K562 (cell line): ENCODE results near the gene TTYH2. TPM values are rescaled to one million over a fixed set of nuclear protein-coding genes. Genes with fewer than 3 reads are reported as not detected.
A peak's percentile ranks its signal among the peaks of the same experiment; 100 is the strongest.

ENCODE experiments used
- ATAC-seq: fragments of 200-7000 bp; cut with Tn5 transposase; 3 replicates; pipeline ENCODE4 v1.9.1; 2020; ENCODE audit warnings: moderate library complexity
- BruUV-seq: library from RNA; stranded (reverse); fragments of 400-500 nt; replicated peaks from 2 replicates; lab custom pipeline; 2021; lab: Mats Ljungman, UMichigan
- CTCF ChIA-PET: fragments of 300-600 bp; formaldehyde crosslinking; extraction: SDS; loops from one replicate; lab custom pipeline; 2021; ENCODE audit warnings: low intra/inter-chr PET ratio; lab: Yijun Ruan, JAX
- POLR2A ChIA-PET: fragments of 300-600, 350-650 bp; sonication (Branson Sonifier 250); formaldehyde crosslinking; extraction: SDS; loops from one replicate; lab custom pipeline; 2021; ENCODE audit warnings: antibody characterized with exemption, inconsistent platforms; lab: Yijun Ruan, JAX
- DNase-seq, 4 experiments: peaks; one replicate each; pipeline versions ENCODE4 v3.0.0 to v3.0.0-alpha.2; 2011 to 2018; ENCODE audit warnings: low spot score in 3 of 4, mixed read lengths in 3 of 4; ENCODE audit errors: extremely low read depth in 1 of 4
- FAIRE-seq: peaks from 2 replicates; lab custom pipeline; 2011; peaks lifted over from hg19 to GRCh38; lab: Jason Lieb, UNC
- H2AFZ ChIP-seq: 2 replicates; pipeline ENCODE4 v1.6.0; 2011; ENCODE audit warnings: low read depth, low read length, control low read depth, inconsistent platforms
- H3K27ac ChIP-seq: fragments of 200-600 bp; 3 replicates; pipeline ENCODE4 v1.8.0; 2011; ENCODE audit warnings: low read depth, mild to moderate bottlenecking, control low read depth, inconsistent platforms, low read length, moderate library complexity, mixed read lengths; ENCODE audit errors: extremely low read depth
- H3K27me3 ChIP-seq, 2 experiments: fragments of 300-600 bp in 1 of 2; 2 replicates in 1 of 2; 3 replicates in 1 of 2; pipeline versions ENCODE4 v1.6.0 to v1.8.0; 2011; ENCODE audit warnings: inconsistent platforms in 2 of 2, low read length in 2 of 2, mild to moderate bottlenecking in 1 of 2, mixed read lengths in 1 of 2, moderate library complexity in 1 of 2; ENCODE audit not compliant: control insufficient read depth in 2 of 2, insufficient read depth in 2 of 2
- H3K36me3 ChIP-seq: fragments of 300-600 bp; 3 replicates; pipeline ENCODE4 v1.8.0; 2011; ENCODE audit warnings: mild to moderate bottlenecking, low read length, inconsistent platforms; ENCODE audit not compliant: control insufficient read depth, insufficient read depth
- H3K4me1 ChIP-seq, 2 experiments: fragments of 200-600 bp in 1 of 2; replicated peaks in 1 of 2; 2 replicates in 1 of 2; 3 replicates in 1 of 2; pipeline versions ENCODE4 v1.5.1 to v1.8.0; 2011; ENCODE audit warnings: inconsistent platforms in 2 of 2, low read length in 2 of 2, mild to moderate bottlenecking in 1 of 2, mixed read lengths in 1 of 2, moderate library complexity in 1 of 2; ENCODE audit not compliant: control insufficient read depth in 2 of 2, insufficient read depth in 2 of 2
- H3K4me2 ChIP-seq: 2 replicates; pipeline ENCODE4 v1.6.1; 2011; ENCODE audit warnings: low read length, control low read depth, inconsistent platforms, mixed read lengths; ENCODE audit not compliant: insufficient read depth
- H3K4me3 ChIP-seq: fragments of 200-600 bp; sonication (generic), shearing (Covaris generic); 2 replicates; pipeline ENCODE4 v1.5.1; 2016; ENCODE audit warnings: control low read depth, inconsistent platforms
- H3K79me2 ChIP-seq: fragments of 200-600 bp; 3 replicates; pipeline ENCODE4 v1.8.0; 2011; ENCODE audit warnings: low read length, inconsistent platforms; ENCODE audit not compliant: control insufficient read depth, insufficient read depth
- H3K9ac ChIP-seq, 2 experiments: 2 replicates each; pipeline versions ENCODE4 v1.6.0 to v1.6.1; 2011; ENCODE audit warnings: low read depth in 2 of 2, low read length in 2 of 2, control low read depth in 1 of 2, inconsistent platforms in 1 of 2, mild to moderate bottlenecking in 1 of 2, mixed read lengths in 1 of 2; ENCODE audit not compliant: insufficient read depth in 1 of 2
- H3K9me1 ChIP-seq: one replicate; pipeline ENCODE4 v1.6.0; 2011; ENCODE audit warnings: inconsistent platforms, mild to moderate bottlenecking, low read length, moderate library complexity; ENCODE audit not compliant: control insufficient read depth, insufficient read depth
- H3K9me3 ChIP-seq: replicated peaks from 2 replicates; pipeline ENCODE4 v1.5.1; 2011; ENCODE audit warnings: low read depth, low read length, inconsistent platforms; ENCODE audit not compliant: control insufficient read depth, insufficient read depth
- H4K20me1 ChIP-seq: replicated peaks from 2 replicates; pipeline ENCODE4 v1.6.1; 2011; ENCODE audit warnings: low read length, inconsistent platforms, mixed read lengths; ENCODE audit not compliant: control insufficient read depth, insufficient read depth
- KLF16 ChIP-seq: IDR thresholded peaks from 2 replicates; pipeline ENCODE4 v1.6.1; 2016; ENCODE audit warnings: antibody characterized with exemption
- NFIC ChIP-seq: fragments of 450-650 bp; IDR thresholded peaks from 2 replicates; pipeline ENCODE4 v1.6.1; 2017; ENCODE audit warnings: mild to moderate bottlenecking, inconsistent platforms
- PTTG1 ChIP-seq: fragments of 450-650 bp; IDR thresholded peaks from 2 replicates; pipeline ENCODE4 v1.6.1; 2016; ENCODE audit warnings: low read depth, mild to moderate bottlenecking, missing genetic modification characterization, missing compliant biosample characterization
- WGBS: fragments of 100-300 bp; shearing (Covaris generic); methylation state at CpG from one replicate; pipeline ENCODE4 v1.1.6; 2016; ENCODE audit warnings: low coverage, mixed read lengths; ENCODE audit not compliant: insufficient coverage; ENCODE audit errors: missing lambda C conversion rate; 5-methylcytosine and 5-hydroxymethylcytosine counted together
- in situ Hi-C: fragments of 300-500 bp; cut with MboI; formaldehyde crosslinking; loops from 4 replicates; pipeline ENCODE4 v1.15.0; 2018; ENCODE audit warnings: inconsistent platforms, mixed read lengths
- intact Hi-C: fragments of 100-400 bp; cut with micrococcal nuclease; formaldehyde crosslinking; loops from 2 replicates; pipeline ENCODE4 v1.14.2; 2022
- polyA plus RNA-seq, 8 experiments: library from polyadenylated mRNA; depleted of rRNA in 4 of 8; stranded (reverse) in 5 of 8; unstranded in 3 of 8; fragments of >200 nt; fragmentation: Nextera tagmentation in 2 of 8; fragmentation: Illumina TruSeq in 1 of 8; extraction: Ambion mirVana in 2 of 8; extraction: Trizol in 1 of 8; gene quantifications; 2 replicates each; pipeline versions ENCODE4 v1.2.1 to v1.2.3, GENCODE V29; 2011 to 2014; ENCODE audit warnings: inconsistent platforms in 1 of 8, missing spikeins in 1 of 8
- total RNA-seq, 7 experiments: library from RNA; depleted of rRNA in 6 of 7; stranded (reverse); fragments of >200 nt in 6 of 7; fragmentation: Illumina TruSeq in 2 of 7; extraction: Trizol in 2 of 7; gene quantifications; 2 replicates each; pipeline versions ENCODE4 v1.2.1 to v1.2.3, GENCODE V29; 2011 to 2021; ENCODE audit warnings: low replicate concordance in 1 of 7
- TF ChIP-seq, protein P1 (sequence below): fragments of 450-650 bp; IDR thresholded peaks from 2 replicates; pipeline ENCODE4 v1.6.1; 2016
- TF ChIP-seq, protein P2 (sequence below): fragments of 200-800 bp; sonication (Bioruptor generic); IDR thresholded peaks from 2 replicates; pipeline ENCODE4 v1.6.1; 2017; ENCODE audit warnings: missing genetic modification characterization, missing compliant biosample characterization
- TF ChIP-seq, protein P3 (sequence below), 2 experiments: fragments of 450-650 bp; IDR thresholded peaks; 2 replicates each; pipeline ENCODE4 v1.6.1; 2016; ENCODE audit warnings: mild to moderate bottlenecking in 2 of 2, borderline replicate concordance in 1 of 2, low read depth in 1 of 2, moderate library complexity in 1 of 2
- TF ChIP-seq, protein P4 (sequence below): sonication (generic); formaldehyde crosslinking; IDR thresholded peaks from 2 replicates; pipeline ENCODE4 v1.8.0; 2022; ENCODE audit warnings: missing genetic modification reagents, mild to moderate bottlenecking, borderline replicate concordance

The TTYH2 gene
- total and polyA plus RNA-seq, 9 of the 15 experiments (the other 6 are each of a cell fraction or from before 2014, with no cell fraction given) = 0.03 to 2.0 (median 0.91) TPM

DNA sequence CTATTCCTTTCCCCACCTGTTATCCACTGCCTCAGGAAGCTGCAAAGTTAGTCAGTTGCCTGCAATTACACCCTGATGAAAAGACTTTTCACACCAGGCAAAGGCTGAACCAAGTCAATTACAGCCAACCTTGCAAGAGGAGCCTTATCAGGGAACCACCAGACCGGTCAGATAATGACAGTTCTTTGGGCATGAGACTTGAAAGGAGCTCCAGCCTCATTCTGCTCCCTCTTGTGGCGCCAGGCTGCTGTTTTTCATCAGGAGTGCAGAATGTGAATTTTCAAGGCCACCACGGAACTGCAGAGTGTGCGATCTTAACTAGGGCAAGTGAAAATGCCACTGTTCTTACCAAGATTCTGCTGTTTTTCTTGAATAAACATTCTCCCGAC is 83.2 kb downstream of the TTYH2 start:
- Histone ChIP-seq H4K20me1 (no peaks in the 10 kb centered on the region), H3K9ac (peak overlapping the region; percentile 49 to 65; a peak in 3 of 4 replicates), H3K27me3 (no peaks in the 10 kb centered on the region), H3K4me2 (peak overlapping the region; percentile 82), H3K4me1 (peaks cover 14 to 21% of the 10 kb centered on the region in 2 experiments; a peak in 4 of 5 replicates), H3K4me3 (peak overlapping the region; percentile 10; the same call in 1 of the 2 replicates), H3K9me1 (no peaks in the 10 kb centered on the region), H2AFZ (peak overlapping the region; percentile 97), H3K27ac (peak overlapping the region; percentile 91), H3K36me3 (no peaks in the 10 kb centered on the region), H3K79me2 (no peaks in the 10 kb centered on the region), H3K9me3 (no peaks in the 10 kb centered on the region)
- 0% methylated on average over 5 of the region's 5 CpGs for WGBS
- no TSS peak for BruUV-seq
- DNase-seq (peak; percentile 82 to 96 (median 85)), FAIRE-seq (peak; percentile 99), ATAC-seq (peak; percentile 89)
- ChIA-PET CTCF (interaction anchor here (1.1 to 1.2 kb wide), 2 partner anchors 85 to 88 kb away, joined by 3 to 6 read pairs; no protein-coding TSS in a partner anchor), POLR2A (interaction anchor here (0.6 to 2.0 kb wide), 16 partner anchors 9 to 194 kb away, joined by 3 to 16 read pairs (median 4); partner anchors contain the start of genes GPR142 and TTYH2)
- in situ Hi-C loops (no loop called here), intact Hi-C loops (loop anchor here (1.0 kb wide), 1 partner anchor 86 kb away; no protein-coding TSS in a partner anchor)
- TF ChIP-seq, protein P1, sequence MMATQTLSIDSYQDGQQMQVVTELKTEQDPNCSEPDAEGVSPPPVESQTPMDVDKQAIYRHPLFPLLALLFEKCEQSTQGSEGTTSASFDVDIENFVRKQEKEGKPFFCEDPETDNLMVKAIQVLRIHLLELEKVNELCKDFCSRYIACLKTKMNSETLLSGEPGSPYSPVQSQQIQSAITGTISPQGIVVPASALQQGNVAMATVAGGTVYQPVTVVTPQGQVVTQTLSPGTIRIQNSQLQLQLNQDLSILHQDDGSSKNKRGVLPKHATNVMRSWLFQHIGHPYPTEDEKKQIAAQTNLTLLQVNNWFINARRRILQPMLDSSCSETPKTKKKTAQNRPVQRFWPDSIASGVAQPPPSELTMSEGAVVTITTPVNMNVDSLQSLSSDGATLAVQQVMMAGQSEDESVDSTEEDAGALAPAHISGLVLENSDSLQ = peak; percentile 56
- no peak for TF ChIP-seq PTTG1
- TF ChIP-seq, protein P2, sequence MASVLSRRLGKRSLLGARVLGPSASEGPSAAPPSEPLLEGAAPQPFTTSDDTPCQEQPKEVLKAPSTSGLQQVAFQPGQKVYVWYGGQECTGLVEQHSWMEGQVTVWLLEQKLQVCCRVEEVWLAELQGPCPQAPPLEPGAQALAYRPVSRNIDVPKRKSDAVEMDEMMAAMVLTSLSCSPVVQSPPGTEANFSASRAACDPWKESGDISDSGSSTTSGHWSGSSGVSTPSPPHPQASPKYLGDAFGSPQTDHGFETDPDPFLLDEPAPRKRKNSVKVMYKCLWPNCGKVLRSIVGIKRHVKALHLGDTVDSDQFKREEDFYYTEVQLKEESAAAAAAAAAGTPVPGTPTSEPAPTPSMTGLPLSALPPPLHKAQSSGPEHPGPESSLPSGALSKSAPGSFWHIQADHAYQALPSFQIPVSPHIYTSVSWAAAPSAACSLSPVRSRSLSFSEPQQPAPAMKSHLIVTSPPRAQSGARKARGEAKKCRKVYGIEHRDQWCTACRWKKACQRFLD (CRISPR knock-in tag) = no peak
- peak; percentile 68 for TF ChIP-seq NFIC
- TF ChIP-seq, protein P3, sequence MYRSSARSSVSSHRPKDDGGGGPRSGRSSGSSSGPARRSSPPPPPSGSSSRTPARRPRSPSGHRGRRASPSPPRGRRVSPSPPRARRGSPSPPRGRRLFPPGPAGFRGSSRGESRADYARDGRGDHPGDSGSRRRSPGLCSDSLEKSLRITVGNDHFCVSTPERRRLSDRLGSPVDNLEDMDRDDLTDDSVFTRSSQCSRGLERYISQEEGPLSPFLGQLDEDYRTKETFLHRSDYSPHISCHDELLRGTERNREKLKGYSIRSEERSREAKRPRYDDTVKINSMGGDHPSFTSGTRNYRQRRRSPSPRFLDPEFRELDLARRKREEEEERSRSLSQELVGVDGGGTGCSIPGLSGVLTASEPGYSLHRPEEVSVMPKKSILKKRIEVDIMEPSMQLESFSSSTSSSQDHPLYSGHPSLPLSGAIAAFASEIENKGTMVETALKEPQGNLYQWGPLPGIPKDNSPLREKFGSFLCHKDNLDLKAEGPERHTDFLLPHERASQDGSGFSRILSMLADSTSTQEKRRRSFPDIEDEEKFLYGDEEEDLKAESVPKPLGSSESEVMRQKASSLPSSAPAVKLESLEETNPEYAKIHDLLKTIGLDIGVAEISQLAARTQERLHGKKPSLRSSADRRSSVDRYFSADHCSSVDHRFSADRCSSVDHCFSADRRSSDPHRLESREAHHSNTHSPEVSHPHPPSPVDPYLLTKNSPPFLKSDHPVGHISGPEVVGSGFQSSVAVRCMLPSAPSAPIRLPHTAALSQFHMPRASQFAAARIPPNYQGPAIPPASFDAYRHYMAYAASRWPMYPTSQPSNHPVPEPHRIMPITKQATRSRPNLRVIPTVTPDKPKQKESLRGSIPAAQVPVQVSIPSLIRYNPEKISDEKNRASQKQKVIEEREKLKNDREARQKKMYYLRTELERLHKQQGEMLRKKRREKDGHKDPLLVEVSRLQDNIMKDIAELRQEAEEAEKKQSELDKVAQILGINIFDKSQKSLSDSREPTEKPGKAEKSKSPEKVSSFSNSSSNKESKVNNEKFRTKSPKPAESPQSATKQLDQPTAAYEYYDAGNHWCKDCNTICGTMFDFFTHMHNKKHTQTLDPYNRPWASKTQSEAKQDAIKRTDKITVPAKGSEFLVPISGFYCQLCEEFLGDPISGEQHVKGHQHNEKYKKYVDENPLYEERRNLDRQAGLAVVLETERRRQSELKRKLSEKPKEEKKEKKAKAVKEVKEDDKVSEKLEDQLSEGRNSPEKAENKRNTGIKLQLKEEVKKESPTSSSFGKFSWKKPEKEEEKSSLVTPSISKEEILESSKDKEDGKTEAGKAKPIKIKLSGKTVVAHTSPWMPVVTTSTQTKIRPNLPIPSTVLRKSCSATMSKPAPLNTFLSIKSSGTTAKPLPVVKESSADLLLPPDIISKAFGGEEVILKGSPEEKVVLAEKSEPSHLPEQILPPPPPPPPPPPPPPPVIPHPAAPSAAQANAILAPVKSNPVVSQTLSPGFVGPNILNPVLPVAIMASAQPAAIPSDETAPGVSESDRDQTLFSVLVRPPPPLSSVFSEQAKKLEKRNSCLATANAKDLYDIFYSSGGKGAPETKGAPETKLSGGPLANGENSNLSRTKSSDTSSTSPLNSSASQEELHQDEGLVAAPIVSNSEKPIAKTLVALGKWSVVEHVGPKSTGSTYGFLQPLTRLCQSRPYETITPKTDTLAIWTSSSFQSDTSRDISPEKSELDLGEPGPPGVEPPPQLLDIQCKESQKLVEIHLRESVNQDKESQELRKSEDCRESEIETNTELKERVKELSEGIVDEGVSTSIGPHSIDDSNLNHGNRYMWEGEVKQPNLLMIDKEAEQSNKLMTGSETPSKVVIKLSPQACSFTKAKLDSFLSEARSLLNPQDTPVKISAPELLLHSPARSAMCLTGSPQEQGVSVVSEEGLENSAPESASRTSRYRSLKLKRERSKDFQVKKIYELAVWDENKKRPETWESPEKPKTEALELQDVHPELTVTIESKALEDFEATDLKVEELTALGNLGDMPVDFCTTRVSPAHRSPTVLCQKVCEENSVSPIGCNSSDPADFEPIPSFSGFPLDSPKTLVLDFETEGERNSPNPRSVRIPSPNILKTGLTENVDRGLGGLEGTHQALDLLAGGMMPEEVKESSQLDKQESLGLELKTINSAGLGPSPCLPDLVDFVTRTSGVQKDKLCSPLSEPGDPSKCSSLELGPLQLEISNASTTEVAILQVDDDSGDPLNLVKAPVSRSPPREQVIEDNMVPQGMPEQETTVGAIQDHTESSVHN (IDR thresholded peaks at IDR 0.05; ENCODE audit: borderline replicate concordance in 1 of 2, low read depth in 1 of 2) = 0 out of 4 replicates have a peak, but pooled peaks of 1 of the 2 experiments have one; percentile 28
- peak; percentile 82 for TF ChIP-seq KLF16
- TF ChIP-seq, protein P4, sequence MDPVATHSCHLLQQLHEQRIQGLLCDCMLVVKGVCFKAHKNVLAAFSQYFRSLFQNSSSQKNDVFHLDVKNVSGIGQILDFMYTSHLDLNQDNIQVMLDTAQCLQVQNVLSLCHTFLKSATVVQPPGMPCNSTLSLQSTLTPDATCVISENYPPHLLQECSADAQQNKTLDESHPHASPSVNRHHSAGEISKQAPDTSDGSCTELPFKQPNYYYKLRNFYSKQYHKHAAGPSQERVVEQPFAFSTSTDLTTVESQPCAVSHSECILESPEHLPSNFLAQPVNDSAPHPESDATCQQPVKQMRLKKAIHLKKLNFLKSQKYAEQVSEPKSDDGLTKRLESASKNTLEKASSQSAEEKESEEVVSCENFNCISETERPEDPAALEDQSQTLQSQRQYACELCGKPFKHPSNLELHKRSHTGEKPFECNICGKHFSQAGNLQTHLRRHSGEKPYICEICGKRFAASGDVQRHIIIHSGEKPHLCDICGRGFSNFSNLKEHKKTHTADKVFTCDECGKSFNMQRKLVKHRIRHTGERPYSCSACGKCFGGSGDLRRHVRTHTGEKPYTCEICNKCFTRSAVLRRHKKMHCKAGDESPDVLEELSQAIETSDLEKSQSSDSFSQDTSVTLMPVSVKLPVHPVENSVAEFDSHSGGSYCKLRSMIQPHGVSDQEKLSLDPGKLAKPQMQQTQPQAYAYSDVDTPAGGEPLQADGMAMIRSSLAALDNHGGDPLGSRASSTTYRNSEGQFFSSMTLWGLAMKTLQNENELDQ (CRISPR knock-in tag) = no peak
